ENCODE measurements around the gene FNDC1.

FNDC1 gene

DNA sequence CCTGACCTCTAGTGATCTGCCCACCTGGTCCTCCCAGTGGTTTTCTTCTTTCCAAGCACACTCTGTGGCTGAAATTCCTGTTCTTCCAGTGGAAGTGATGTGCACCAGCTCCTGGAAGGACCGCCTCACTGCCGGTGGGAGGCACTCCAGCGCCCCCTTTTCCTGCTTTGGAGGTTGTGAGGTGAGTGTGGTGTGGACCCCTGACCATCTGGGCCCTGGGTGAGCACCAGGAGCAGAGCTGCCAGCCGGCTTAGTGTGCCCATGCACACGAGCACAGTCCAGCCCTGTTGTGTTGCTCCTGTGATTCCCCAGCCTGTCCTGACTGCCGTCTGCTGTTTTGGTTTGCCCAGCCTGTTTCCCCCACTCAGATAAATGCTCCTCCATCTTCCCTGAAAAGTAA lies 134.6 kb downstream of the FNDC1 start:
- in situ Hi-C loops (cut with MboI; ENCODE audit: low sequenced_read_pairs): no loop called here

DNA sequence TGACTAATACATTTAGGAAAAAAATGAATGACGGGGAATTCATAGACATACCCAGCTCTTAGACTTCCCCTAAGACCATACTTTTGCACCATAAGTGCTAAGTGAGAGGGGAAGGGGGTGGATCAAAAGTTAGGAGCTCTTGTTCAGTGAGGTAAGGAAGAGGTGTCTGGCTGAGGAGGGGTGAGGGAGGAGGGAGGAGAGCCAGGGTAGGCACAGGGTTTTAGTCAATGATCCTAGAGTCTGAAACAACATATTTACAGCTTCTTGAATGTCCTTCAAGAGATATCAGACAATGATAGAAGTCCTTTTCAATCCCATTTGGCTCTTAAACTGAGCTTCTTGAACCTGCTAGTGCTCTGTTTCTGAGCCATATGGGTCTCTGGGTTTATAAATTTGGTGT lies 135.4 kb downstream of the FNDC1 start:
- in situ Hi-C loops (cut with MboI; ENCODE audit: low sequenced_read_pairs): no loop called here

GRCh38 chr6:159305159-159305558 lies 136.0 kb downstream of the FNDC1 start:
- in situ Hi-C loops (cut with MboI; ENCODE audit: low sequenced_read_pairs): no loop called here

- in situ Hi-C loops (cut with MboI; ENCODE audit: low sequenced_read_pairs): no loop called here
Measured at GRCh38 chr6:159305804-159306537, 136.8 kb downstream of the FNDC1 start.

DNA sequence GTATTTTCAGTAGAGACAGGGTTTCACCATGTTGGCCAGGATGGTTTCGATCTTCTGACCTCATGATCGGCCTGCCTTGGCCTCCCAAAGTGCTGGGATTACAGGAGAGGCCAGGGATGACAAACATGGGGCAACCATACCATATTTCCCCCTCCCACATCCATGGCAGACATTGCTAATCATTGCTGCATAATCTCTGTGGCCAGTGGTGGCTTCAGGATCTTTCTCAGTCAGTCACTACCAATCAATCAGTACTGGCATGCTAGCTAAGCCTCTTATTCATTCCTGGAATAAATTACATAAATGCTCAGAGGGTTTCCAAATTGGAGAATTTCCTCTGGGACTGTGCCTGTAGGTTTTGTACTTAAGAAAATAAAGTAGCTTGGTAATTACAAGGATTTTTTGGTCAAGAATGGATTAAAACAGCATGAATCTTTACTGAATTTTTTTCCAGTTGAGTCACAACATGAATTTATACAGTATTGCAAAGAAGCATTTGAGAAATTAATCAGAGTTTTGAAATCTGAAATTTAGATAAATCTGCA lies 138.1 kb downstream of the FNDC1 start:
- in situ Hi-C loops (cut with MboI; ENCODE audit: low sequenced_read_pairs): no loop called here

DNA sequence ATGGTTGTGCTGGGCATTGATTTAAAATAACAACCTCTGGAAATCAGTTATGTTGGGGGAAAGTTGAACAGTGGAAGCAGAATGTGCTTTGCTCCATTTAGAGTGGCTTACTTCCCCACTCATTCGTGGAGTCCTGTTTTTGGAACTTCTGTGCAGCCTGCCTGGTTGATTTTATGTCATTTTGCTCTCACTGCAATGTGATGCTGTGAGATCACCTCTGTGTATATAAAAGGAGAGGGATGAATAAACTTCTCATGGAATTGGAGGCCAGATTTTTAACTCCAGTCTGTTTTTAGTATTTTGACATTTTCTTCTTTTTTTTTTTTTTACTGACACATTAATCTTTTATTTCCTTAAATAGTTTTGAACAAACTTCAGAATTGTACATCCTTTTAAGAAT lies 139.0 kb downstream of the FNDC1 start:
- in situ Hi-C loops (cut with MboI; ENCODE audit: low sequenced_read_pairs): no loop called here

DNA sequence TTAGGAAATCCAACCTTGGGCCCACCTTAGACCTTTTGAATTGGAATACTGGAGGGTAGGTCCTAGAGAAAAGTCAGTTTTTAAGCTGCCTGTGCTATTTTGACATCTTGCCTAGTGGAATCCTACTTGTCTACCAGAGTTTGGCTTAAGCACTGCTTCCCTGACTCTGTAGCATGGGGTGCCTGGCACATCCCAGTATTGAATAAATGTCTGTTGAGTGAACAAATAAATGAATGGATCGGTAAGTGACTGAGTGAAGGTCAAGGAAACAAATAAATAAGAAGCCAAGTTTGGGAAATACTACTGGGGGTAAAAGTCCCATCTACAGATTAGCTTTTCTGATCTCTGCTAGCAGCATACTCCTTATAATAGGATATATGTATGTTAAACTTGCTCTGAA lies 140.5 kb downstream of the FNDC1 start:
- in situ Hi-C loops (cut with MboI; ENCODE audit: low sequenced_read_pairs): no loop called here

- in situ Hi-C loops (cut with MboI; ENCODE audit: low sequenced_read_pairs): no loop called here
Measured at GRCh38 chr6:159311618-159312017, 142.4 kb downstream of the FNDC1 start.

GRCh38 chr6:159312206-159312605 lies 143.0 kb downstream of the FNDC1 start:
- in situ Hi-C loops (cut with MboI; ENCODE audit: low sequenced_read_pairs): no loop called here

- in situ Hi-C loops (cut with MboI; ENCODE audit: low sequenced_read_pairs): no loop called here
Measured at GRCh38 chr6:159313018-159313417, 143.8 kb downstream of the FNDC1 start.

GRCh38 chr6:159315562-159315961 lies 146.4 kb downstream of the FNDC1 start:
- in situ Hi-C loops (cut with MboI; ENCODE audit: low sequenced_read_pairs): no loop called here

GRCh38 chr6:159317430-159317829 lies 148.2 kb downstream of the FNDC1 start:
- in situ Hi-C loops (cut with MboI; ENCODE audit: low sequenced_read_pairs): no loop called here

DNA sequence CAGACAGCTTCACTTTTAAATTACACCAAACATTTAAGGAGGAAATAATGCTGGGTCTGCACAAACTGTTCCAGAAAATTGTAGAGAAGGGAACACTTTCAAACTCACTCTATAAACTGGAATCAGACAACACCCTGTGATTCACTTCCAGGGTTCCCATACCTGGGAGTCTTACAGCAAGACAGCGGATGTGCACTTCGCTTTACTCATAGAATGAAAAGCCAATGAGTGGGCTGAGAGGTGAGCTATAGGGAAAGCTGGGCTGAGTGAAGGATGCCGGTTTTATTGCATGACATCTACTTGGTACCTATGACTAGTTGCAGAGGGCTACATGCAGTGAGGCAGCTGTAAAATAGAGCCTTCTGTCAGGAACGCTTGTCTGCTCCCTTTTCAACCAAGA lies 152.1 kb downstream of the FNDC1 start:
- in situ Hi-C loops (cut with MboI; ENCODE audit: low sequenced_read_pairs): no loop called here

Data from HL-60/S4 (cell line).